ENCODE results near the gene GRM4.

Gene GRM4

GRCh38 chr6:34146021-34146782, at the start of gene GRM4:
TSS of gene GRM4 (minus strand) at chr6:34146087. CDS start at chr6:34133496, 12,591 bp downstream.
- H3K36me3 ChIP-seq (replicated peaks; ENCODE audit: insufficient read depth, low read length) = no peaks in the 10 kb centered on the region
- H3K4me1 ChIP-seq (ENCODE audit: low read length) = peaks cover 4% of the 10 kb centered on the region; the same call in 1 of the 2 replicates
- H3K27ac ChIP-seq (ENCODE audit: low read length) = no peak within 1 kb of the TSS
- no peaks in the 10 kb centered on the region for H3F3A ChIP-seq (ENCODE audit: insufficient read depth, low read length)
- DNase-seq = no peak
- H3K4me2 ChIP-seq (ENCODE audit: low read depth, low read length) = no peak within 1 kb of the TSS
- no peak within 1 kb of the TSS for H3K4me3 ChIP-seq (ENCODE audit: low read length)
- H3K27me3 ChIP-seq (replicated peaks; ENCODE audit: insufficient read depth, low read length) = peaks cover 56% of the 10 kb centered on the region
- no peaks in the 10 kb centered on the region for H3K79me2 ChIP-seq (ENCODE audit: low read length)
- H3K9me3 ChIP-seq (replicated peaks; ENCODE audit: insufficient read depth, low read length) = no peaks in the 10 kb centered on the region
- H3K9me2 ChIP-seq (replicated peaks; ENCODE audit: insufficient read depth, low read length) = no peaks in the 10 kb centered on the region
- H2AFZ ChIP-seq (ENCODE audit: low read length) = no peak within 1 kb of the TSS
- H4K20me1 ChIP-seq (ENCODE audit: insufficient read depth, low read length) = no peaks in the 10 kb centered on the region
- no peak for TF ChIP-seq EZH2 (optimal IDR thresholded peaks at IDR 0.05; ENCODE audit: low read depth, low read length)
- TF ChIP-seq EZH2phosphoT487 (IDR thresholded peaks at IDR 0.05; ENCODE audit: low read length) = no peak
- no peak for TF ChIP-seq CTCF (IDR thresholded peaks at IDR 0.05; ENCODE audit: low read length)
- no peak within 1 kb of the TSS for H3K9ac ChIP-seq (ENCODE audit: low read length)

GRCh38 chr6:34194772-34195171, 48.9 kb upstream of the GRM4 start:
- H3K4me1 ChIP-seq (ENCODE audit: low read length) = no peaks in the 10 kb centered on the region
- DNase-seq = no peak
- no peaks in the 10 kb centered on the region for H3K36me3 ChIP-seq (replicated peaks; ENCODE audit: insufficient read depth, low read length)
- H4K20me1 ChIP-seq (ENCODE audit: insufficient read depth, low read length) = no peaks in the 10 kb centered on the region
- no peaks in the 10 kb centered on the region for H3K9me3 ChIP-seq (replicated peaks; ENCODE audit: insufficient read depth, low read length)
- TF ChIP-seq EZH2phosphoT487 (IDR thresholded peaks at IDR 0.05; ENCODE audit: low read length) (no peak), EZH2 (optimal IDR thresholded peaks at IDR 0.05; ENCODE audit: low read depth, low read length) (no peak), CTCF (IDR thresholded peaks at IDR 0.05; ENCODE audit: low read length) (no peak)
- H3K9me2 ChIP-seq (replicated peaks; ENCODE audit: insufficient read depth, low read length) = no peaks in the 10 kb centered on the region
- no peak overlapping the region for H3K4me2 ChIP-seq (ENCODE audit: low read depth, low read length)
- H3K27me3 ChIP-seq (replicated peaks; ENCODE audit: insufficient read depth, low read length) = no peaks in the 10 kb centered on the region
- no peak overlapping the region for H3K4me3 ChIP-seq (ENCODE audit: low read length)
- H3K79me2 ChIP-seq (ENCODE audit: low read length) = no peaks in the 10 kb centered on the region
- H2AFZ ChIP-seq (ENCODE audit: low read length) = no peak overlapping the region
- no peaks in the 10 kb centered on the region for H3F3A ChIP-seq (ENCODE audit: insufficient read depth, low read length)
- no peak overlapping the region for H3K27ac ChIP-seq (ENCODE audit: low read length)
- H3K9ac ChIP-seq (ENCODE audit: low read length) = no peak overlapping the region

- DNase-seq = no peak
- Histone ChIP-seq H3F3A (ENCODE audit: insufficient read depth, low read length) (no peaks in the 10 kb centered on the region), H3K36me3 (replicated peaks; ENCODE audit: insufficient read depth, low read length) (no peaks in the 10 kb centered on the region), H3K9me3 (replicated peaks; ENCODE audit: insufficient read depth, low read length) (no peaks in the 10 kb centered on the region), H3K9ac (ENCODE audit: low read length) (no peak overlapping the region), H3K27me3 (replicated peaks; ENCODE audit: insufficient read depth, low read length) (no peaks in the 10 kb centered on the region), H3K79me2 (ENCODE audit: low read length) (no peaks in the 10 kb centered on the region), H3K27ac (ENCODE audit: low read length) (no peak overlapping the region), H2AFZ (ENCODE audit: low read length) (no peak overlapping the region), H3K4me3 (ENCODE audit: low read length) (no peak overlapping the region), H3K4me2 (ENCODE audit: low read depth, low read length) (no peak overlapping the region), H4K20me1 (ENCODE audit: insufficient read depth, low read length) (no peaks in the 10 kb centered on the region), H3K9me2 (replicated peaks; ENCODE audit: insufficient read depth, low read length) (no peaks in the 10 kb centered on the region), H3K4me1 (ENCODE audit: low read length) (no peaks in the 10 kb centered on the region)
- no peak for TF ChIP-seq EZH2phosphoT487 (IDR thresholded peaks at IDR 0.05; ENCODE audit: low read length)
- no peak for TF ChIP-seq CTCF (IDR thresholded peaks at IDR 0.05; ENCODE audit: low read length)
- no peak for TF ChIP-seq EZH2 (optimal IDR thresholded peaks at IDR 0.05; ENCODE audit: low read depth, low read length)
Measured at GRCh38 chr6:34190504-34191122, 44.7 kb upstream of the GRM4 start.
